GM21526 (cell line): ENCODE data around the gene GMDS.

Experiments used
- ATAC-seq: cut with Tn5 transposase; IDR thresholded peaks from one replicate; pipeline ENCODE4 v1.9.1; 2021; ENCODE audit warnings: moderate library complexity; ENCODE audit not compliant: unreplicated experiment, low FRiP score

Gene GMDS

DNA sequence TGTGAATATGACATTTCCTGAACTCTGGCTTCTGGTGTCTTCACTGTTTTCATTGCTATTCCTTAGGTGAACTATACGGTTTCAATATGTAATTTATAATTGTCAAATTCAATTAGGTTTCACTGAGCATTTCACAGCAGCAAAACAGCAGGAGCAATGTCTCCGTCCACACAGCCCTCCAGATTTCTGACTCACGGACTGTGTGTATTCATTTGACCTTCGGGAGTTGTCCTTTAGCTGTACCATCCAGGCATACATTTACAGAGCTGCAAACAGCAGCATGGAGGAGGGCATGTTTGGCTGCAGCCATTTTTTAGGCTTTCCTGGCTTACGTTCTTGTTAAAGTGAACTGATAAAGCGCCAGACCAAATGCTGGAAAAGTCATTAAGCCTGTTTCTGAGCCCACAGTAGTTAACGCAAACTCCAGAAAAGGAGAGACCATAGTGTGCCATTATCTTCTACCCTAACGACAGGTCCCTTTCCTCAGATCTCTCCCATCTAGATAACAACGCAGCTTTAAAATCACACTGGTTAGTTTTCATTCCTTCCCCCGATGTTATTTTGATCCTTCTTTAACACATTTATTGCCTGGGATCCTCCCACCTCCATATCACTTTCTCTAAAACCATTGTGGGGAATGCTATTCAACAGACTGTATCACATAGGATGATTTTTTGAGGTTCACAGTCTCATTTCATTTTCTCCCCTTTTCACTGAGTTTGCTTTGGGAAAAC is 617.4 kb downstream of the GMDS start:
- ATAC-seq = no peak

GRCh38 chr6:1626481-1626880 is 618.9 kb downstream of the GMDS start:
- ATAC-seq = no peak

DNA sequence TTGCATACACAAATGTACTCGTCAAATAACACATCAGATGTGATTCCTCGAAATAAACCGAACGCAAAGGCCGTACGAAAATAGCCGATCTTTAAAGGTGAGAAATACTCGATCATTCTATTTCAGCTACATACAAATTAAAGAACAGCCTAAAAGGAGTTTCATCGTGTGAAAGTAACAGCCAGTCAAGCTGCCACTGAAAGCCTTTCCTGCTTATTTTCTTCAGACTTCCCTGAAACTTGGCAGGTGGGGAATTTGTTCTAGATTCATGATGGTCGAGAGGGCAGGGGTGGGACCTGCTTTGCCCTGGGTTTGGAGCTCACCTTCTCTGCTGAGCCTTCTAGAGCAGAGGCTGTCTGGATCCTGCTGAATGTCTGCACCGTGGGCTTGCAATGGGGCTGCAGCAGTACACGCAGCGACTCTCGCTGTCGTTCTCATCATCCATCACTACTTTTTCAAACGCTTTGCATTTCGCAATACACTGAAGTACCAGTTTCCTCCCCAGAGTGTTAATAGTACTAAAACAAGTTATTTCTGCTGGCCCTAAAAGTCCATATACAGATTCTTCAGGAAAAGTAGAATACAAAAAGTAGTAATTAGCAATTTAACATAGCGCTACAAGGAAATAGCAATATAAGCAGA is 619.5 kb downstream of the GMDS start:
- ATAC-seq = no peak

GRCh38 chr6:1624851-1625781 is 620.3 kb downstream of the GMDS start:
- ATAC-seq = no peak

GRCh38 chr6:1624058-1624850 is 621.2 kb downstream of the GMDS start:
- no peak for ATAC-seq

GRCh38 chr6:1623769-1624057 is 621.7 kb downstream of the GMDS start:
- ATAC-seq = no peak

GRCh38 chr6:1622851-1623768 is 622.3 kb downstream of the GMDS start:
- no peak for ATAC-seq

DNA sequence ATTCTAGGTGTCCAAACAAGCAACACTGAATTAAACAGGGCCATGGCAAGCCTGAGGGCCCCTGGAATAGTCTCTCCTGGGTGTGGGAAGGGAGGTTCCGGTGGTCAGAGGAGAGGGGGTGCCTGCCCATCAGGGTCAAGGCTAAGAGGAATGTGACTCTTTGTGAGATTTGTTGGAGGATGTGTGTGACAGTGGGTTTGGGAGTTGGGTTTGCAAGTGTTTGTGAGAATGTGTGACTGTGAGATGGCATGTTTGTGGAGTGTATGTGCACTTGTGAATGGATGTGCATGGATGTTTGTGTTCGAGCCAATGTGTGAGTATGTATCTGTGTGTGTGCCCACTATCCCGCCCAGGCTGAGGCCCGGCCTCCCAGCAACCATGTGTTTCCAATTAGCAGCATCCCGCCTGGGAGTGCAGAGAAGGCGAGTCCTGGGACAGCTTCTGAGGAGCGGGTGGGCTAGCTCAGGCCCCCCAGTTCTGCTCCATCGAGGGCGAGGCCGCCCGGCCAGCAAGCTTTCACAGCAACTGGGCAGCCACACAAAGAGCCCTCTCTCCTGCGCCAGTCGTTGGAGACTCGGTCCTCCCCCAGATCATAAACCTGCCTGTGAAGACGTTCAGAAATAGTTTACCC is 623.1 kb downstream of the GMDS start:
- ATAC-seq = no peak

DNA sequence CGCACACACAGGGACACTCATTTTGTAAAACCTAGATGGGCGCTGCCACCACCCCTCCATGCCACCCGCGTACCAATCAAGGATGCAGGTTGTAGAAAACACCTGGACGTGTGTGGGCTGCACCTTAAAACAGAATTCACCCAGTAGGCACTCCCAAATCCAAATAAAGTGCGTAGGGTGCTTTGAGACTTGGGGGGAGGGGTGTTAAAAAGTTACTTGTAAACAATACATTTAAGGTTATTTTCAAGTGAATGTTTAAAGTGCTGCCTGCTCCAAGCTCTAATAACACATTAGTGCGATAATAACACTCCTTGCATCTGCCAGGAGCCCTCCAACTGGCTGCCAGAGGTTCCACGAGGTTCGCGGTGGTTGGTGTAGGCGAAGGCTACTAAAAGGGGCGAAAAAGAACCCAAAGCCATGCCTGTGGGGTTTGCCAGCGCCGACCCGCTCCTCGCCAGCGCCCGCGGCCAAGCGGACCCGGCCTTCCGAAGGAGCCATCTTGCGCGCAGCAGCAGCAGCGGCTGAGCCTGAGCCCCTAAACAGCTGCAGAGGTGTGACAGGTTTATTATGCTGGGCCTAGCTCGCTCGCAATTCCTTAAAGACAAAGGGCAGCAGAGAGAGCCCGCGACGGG is 624.2 kb downstream of the GMDS start:
- no peak for ATAC-seq

DNA sequence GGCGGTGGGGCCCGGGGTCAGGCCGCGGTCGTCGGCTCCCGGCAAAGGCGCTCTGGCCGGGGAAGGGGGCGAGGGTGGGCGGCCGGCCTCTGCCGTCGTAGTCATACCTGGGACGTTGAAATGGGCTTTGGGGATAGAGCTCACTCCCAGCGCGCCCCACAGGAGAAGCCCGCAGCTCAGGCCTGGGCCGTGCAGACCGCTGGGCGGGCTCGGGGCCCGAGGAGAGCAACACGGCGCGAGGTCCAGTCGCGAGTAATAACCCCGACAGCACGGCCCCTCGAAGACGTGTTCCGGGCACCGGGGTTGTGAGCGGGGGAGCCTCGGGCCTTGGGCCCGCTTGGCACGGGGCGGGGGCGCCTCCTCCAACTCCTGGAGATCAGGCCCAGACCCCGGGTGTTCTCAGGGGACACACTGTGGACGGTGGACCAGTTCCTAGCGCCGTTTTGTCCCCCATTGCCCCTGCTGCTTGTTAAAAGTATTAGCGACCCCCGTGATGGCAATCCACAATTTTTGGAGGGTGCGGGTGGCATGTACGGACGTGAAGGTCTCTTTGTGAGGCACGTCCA is 624.8 kb downstream of the GMDS start:
- no peak for ATAC-seq

DNA sequence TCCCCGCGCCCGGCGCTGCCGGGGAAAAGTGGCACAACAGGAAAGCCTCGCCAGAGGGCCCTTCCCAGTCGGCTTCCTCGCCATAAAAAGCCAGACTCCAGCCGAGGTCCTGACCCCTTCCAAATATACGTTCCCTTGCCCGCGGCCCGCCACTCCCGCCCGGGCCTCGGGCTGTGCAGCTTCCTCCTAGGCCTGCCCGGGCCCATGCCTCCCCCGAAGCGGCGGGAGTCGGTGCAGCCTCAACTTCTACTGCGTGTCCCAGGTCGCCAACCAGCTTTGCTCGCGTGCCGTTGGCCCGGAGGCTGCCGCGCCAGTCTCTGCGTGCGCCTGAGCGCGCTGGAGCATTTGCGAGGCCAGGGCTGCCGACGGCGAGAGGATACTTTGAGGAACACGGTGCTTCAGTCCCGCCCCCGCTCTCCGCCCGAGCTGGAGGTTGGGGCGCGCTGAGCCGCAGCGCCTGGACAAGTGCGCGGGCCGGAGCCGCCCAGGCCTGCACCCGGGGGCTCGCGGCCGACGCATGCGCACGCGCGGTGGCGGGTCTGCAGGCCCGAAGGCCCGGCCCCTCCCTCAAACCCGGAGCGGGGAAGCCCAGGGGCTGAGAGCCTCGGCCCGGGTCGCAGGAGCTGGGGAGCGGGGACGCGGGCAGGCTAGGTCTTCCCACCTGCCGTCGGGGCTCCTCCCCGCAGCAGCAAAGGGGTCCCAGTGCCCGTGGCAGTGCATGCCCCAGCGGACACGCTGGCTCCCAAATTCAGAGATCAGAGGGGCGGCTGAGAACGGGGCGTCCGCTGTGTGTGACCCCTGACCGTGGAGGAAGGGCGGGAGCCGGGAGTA is 625.5 kb downstream of the GMDS start:
- no peak for ATAC-seq

- ATAC-seq = no peak
Observed at GRCh38 chr6:1619098-1619672, 626.2 kb downstream of the GMDS start.

DNA sequence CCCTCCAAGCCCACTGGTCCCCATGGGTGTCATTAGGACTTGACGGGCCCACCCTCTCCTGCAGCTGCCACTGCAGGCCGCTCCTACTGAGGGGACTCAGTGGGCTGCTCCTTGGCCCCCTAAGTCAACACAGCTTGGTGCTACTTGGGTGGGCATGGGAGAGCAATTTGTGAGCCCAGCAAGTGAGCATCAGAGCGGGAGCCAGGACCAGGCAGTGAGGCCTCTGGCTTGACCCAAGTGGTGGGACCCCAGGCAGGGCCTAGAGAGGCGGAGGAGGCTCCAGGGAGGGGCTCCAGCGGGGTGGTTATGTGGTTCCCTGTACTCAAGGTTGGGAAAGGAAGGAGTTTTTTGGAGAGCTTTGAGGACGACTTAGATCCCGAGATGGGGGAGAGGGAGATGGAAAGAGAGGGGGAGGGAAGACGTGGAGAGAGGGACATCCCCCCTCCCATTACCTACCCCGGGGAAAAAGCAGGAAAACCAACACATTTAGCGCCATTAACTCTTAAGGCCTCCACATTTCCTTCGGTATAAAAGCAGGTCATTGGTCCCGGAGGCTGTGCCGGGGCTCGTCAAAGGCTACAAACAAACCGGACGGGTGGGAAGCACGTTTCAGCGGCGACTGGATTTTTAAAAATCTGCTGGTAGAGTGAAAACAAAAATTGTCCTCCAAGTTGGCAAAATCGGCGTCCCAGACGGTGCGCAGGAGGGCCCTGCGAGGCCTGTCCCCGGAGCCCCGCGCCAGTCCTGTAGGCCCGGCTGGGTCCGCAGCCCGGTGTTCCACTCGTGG is 626.9 kb downstream of the GMDS start:
- ATAC-seq = no peak

- no peak for ATAC-seq
Observed at GRCh38 chr6:1617466-1618310, 627.7 kb downstream of the GMDS start.

- ATAC-seq = no peak
Observed at GRCh38 chr6:1616701-1617463, 628.5 kb downstream of the GMDS start.
